ENCODE data around the gene NFKB1. TPM values are rescaled to one million over a fixed set of nuclear protein-coding genes. Genes with fewer than 3 reads are reported as not detected.
A peak's percentile ranks its signal among the peaks of the same experiment; 100 is the strongest.

The NFKB1 gene
- total RNA-seq, 5 donors from 2014 or later (not counting 1 experiment from before 2014, with no cell fraction given) = 83.0 to 185 (median 92.1) TPM

DNA sequence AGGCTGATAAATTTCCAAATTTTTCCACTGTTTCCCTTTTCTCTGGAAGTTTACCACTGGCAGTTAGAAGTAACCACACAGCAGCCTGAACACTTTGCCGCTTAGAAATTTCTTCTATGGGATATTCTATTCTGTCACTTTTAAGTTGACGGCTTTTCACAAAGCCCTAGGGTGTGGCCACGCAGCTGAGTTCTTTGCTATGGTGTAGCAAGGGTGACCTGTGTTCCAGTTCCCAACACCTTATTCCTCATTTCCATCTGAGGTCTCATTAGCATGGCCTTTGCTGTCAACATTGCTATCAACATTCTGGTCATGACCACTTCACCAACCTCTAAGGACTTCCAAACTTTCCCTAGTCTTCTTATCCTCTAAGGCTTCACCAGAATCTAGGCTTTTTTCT lies 45.4 kb upstream of the NFKB1 start:
- H3K9me3 ChIP-seq = no peaks in the 10 kb centered on the region
- POLR2A ChIA-PET = no interaction called here
- H3K4me3 ChIP-seq (ENCODE audit: control insufficient read depth in 1 of 2, extremely low read depth in 1 of 2, low read length in 1 of 2) = no peak overlapping the region
- no peak overlapping the region for H3K4me3 Mint-ChIP-seq
- H3K9me3 Mint-ChIP-seq = peaks cover 11 to 14% (median 14%) of the 10 kb centered on the region in 3 donors
- H3K27me3 Mint-ChIP-seq = no peaks in the 10 kb centered on the region
- no peaks in the 10 kb centered on the region for H3K4me1 ChIP-seq (ENCODE audit: control insufficient read depth in 1 of 2, extremely low read depth in 1 of 2, insufficient read depth in 2 of 2, low read length in 2 of 2)
- no peak overlapping the region for H3K27ac Mint-ChIP-seq
- CTCF ChIA-PET = no interaction called here
- DNase-seq (no peak), ATAC-seq (replicated peaks in 1 of 4) (no peak)
- H3K27ac ChIP-seq (ENCODE audit: low read length) = no peak overlapping the region
- H3K4me1 Mint-ChIP-seq = no peaks in the 10 kb centered on the region
- no peaks in the 10 kb centered on the region for H3K36me3 ChIP-seq (ENCODE audit: control insufficient read depth in 2 of 2, extremely low read depth in 1 of 2, insufficient read depth in 1 of 2, low read length in 1 of 2)
- H3K36me3 Mint-ChIP-seq = peaks cover 4% of the 10 kb centered on the region
- peaks cover 0 to 5% of the 10 kb centered on the region in 2 experiments for H3K27me3 ChIP-seq (replicated peaks in 1 of 2; ENCODE audit: control insufficient read depth in 2 of 2, extremely low read depth in 1 of 2, insufficient read depth in 2 of 2, low read length in 1 of 2)
- WGBS (ENCODE audit: insufficient coverage) = no CpG with 5 or more reads among the region's 3 CpGs

DNA sequence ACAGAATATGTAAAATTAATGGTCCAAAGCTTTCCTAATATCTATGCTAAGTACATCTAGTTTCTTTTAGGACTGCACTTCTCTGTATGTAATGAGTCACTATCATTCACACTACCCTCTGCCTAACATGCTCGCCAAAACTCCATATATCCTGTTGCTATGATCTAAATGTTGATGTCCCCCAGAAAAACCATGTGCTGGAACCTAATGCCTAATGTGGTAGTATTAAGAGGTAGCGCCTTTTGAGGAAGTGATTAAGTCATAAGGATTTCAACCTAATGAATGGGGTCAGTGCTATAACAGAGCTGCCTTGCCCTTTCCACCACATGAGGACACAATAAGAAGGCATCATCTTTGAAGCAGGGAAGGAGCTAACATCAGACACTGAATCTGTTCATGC lies 34.9 kb upstream of the NFKB1 start:
- H3K4me3 Mint-ChIP-seq = no peak overlapping the region
- H3K4me1 Mint-ChIP-seq = peaks cover 23 to 31% (median 29%) of the 10 kb centered on the region in 3 donors
- H3K27me3 ChIP-seq (replicated peaks in 1 of 2; ENCODE audit: control insufficient read depth in 2 of 2, extremely low read depth in 1 of 2, insufficient read depth in 2 of 2, low read length in 1 of 2) = no peaks in the 10 kb centered on the region
- H3K36me3 ChIP-seq (ENCODE audit: control insufficient read depth in 2 of 2, extremely low read depth in 1 of 2, insufficient read depth in 1 of 2, low read length in 1 of 2) = no peaks in the 10 kb centered on the region
- no peaks in the 10 kb centered on the region for H3K27me3 Mint-ChIP-seq
- peaks cover 2% of the 10 kb centered on the region for H3K9me3 ChIP-seq
- H3K9me3 Mint-ChIP-seq = peaks cover 8 to 10% (median 10%) of the 10 kb centered on the region in 3 donors
- ChIA-PET CTCF (interaction anchor here in 1 of 2 donors (0.6 kb wide), 1 partner anchor 110 kb away, joined by 4 read pairs; no protein-coding TSS in a partner anchor), POLR2A (no interaction called here)
- peaks cover under 1% of the 10 kb centered on the region for H3K36me3 Mint-ChIP-seq
- no peak for ATAC-seq (replicated peaks in 1 of 4)
- WGBS (ENCODE audit: insufficient coverage) = no CpG with 5 or more reads among the region's 2 CpGs
- peaks cover 0 to 31% of the 10 kb centered on the region in 2 experiments for H3K4me1 ChIP-seq (ENCODE audit: control insufficient read depth in 1 of 2, extremely low read depth in 1 of 2, insufficient read depth in 2 of 2, low read length in 2 of 2)
- no peak overlapping the region for H3K27ac ChIP-seq (ENCODE audit: low read length)
- DNase-seq = no peak
- no peak overlapping the region for H3K27ac Mint-ChIP-seq
- H3K4me3 ChIP-seq (ENCODE audit: control insufficient read depth in 1 of 2, extremely low read depth in 1 of 2, low read length in 1 of 2) = no peak overlapping the region

DNA sequence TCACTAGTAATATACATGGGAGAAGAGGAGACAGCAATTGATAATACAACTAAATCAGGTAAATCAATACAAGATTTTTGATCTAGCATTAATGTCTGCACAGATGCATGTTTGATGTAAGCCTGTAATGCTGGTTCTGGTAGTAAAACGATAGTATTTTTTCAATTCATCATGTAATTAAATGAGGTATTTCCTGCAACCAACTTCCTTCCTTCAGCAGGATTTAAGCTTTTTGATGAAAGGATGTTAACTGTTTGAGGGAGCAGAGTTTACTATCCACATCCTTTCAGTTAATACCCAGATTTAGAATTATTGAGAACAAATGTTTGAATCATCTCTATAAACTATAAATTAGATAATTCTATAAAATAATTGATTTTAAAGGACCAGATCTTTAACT lies 31.4 kb upstream of the NFKB1 start:
- ATAC-seq (replicated peaks in 1 of 4) (peak in 3 of 4 experiments; percentile 41 to 87 (median 50)), DNase-seq (peak in 1 of 35 experiments; percentile 13)
- Mint-ChIP-seq H3K36me3 (peaks cover 2% of the 10 kb centered on the region), H3K27ac (peak overlapping the region; percentile 29 to 45), H3K4me1 (peaks cover 25 to 32% (median 31%) of the 10 kb centered on the region in 3 donors), H3K4me3 (peak overlapping the region in 1 of 3 donors; percentile 60), H3K9me3 (peaks cover 0 to 3% (median 0%) of the 10 kb centered on the region in 3 donors), H3K27me3 (no peaks in the 10 kb centered on the region)
- Histone ChIP-seq H3K9me3 (no peaks in the 10 kb centered on the region), H3K27me3 (replicated peaks in 1 of 2; ENCODE audit: control insufficient read depth in 2 of 2, extremely low read depth in 1 of 2, insufficient read depth in 2 of 2, low read length in 1 of 2) (no peaks in the 10 kb centered on the region), H3K27ac (ENCODE audit: low read length) (no peak overlapping the region), H3K4me3 (ENCODE audit: control insufficient read depth in 1 of 2, extremely low read depth in 1 of 2, low read length in 1 of 2) (no peak overlapping the region), H3K36me3 (ENCODE audit: control insufficient read depth in 2 of 2, extremely low read depth in 1 of 2, insufficient read depth in 1 of 2, low read length in 1 of 2) (no peaks in the 10 kb centered on the region), H3K4me1 (ENCODE audit: control insufficient read depth in 1 of 2, extremely low read depth in 1 of 2, insufficient read depth in 2 of 2, low read length in 2 of 2) (peaks cover 0 to 26% of the 10 kb centered on the region in 2 experiments)
- ChIA-PET POLR2A (interaction anchor here in 1 of 2 donors (0.6 kb wide), 1 partner anchor 50 kb away, joined by 3 read pairs; no protein-coding TSS in a partner anchor), CTCF (interaction anchor here (0.5 to 1.8 kb wide), 3 partner anchors 30 to 41 kb away, joined by 3 to 5 read pairs (median 3); no protein-coding TSS in a partner anchor)
- WGBS (ENCODE audit: insufficient coverage) = no CpG with 5 or more reads among the region's 1 CpG

DNA sequence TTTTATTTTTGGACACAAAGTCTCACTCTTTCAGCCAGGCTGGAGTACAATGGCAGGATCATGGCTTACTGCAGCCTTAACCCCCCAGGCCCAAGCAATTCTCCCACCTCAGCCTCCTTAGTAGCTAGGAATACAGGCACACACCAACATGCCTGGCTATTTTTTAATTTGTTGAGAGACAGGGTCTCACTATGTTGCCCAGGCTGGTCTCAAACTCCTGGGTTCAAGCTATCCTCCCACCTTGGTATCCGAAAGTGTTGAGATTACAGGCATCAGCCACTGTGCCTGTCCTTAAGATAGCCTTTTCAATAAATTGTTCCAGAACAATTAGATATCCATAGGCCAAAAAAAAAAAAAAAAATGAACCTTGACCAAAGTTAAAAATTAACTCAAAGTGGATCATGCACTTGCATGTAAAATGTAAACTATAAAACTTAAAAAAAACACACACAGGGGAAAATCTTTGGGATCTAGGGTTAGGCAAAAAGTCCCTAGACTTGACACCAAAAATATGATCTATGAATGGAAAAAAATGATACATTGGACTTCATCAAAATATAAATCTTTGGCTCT lies 28.6 kb upstream of the NFKB1 start:
- Histone ChIP-seq H3K4me1 (ENCODE audit: control insufficient read depth in 1 of 2, extremely low read depth in 1 of 2, insufficient read depth in 2 of 2, low read length in 2 of 2) (peaks cover 0 to 14% of the 10 kb centered on the region in 2 experiments), H3K27ac (ENCODE audit: low read length) (no peak overlapping the region), H3K4me3 (ENCODE audit: control insufficient read depth in 1 of 2, extremely low read depth in 1 of 2, low read length in 1 of 2) (no peak overlapping the region), H3K36me3 (ENCODE audit: control insufficient read depth in 2 of 2, extremely low read depth in 1 of 2, insufficient read depth in 1 of 2, low read length in 1 of 2) (no peaks in the 10 kb centered on the region), H3K9me3 (no peaks in the 10 kb centered on the region), H3K27me3 (replicated peaks in 1 of 2; ENCODE audit: control insufficient read depth in 2 of 2, extremely low read depth in 1 of 2, insufficient read depth in 2 of 2, low read length in 1 of 2) (no peaks in the 10 kb centered on the region)
- POLR2A ChIA-PET = interaction anchor here in 1 of 2 donors (0.7 kb wide), 1 partner anchor 75 kb away, joined by 3 read pairs; no protein-coding TSS in a partner anchor
- DNase-seq (no peak), ATAC-seq (replicated peaks in 1 of 4) (no peak)
- no peak overlapping the region for H3K4me3 Mint-ChIP-seq
- no peak overlapping the region for H3K27ac Mint-ChIP-seq
- H3K9me3 Mint-ChIP-seq = peaks cover 6 to 14% (median 12%) of the 10 kb centered on the region in 3 donors
- WGBS (ENCODE audit: insufficient coverage) = 83% methylated on average over 1 of the region's 1 CpG
- H3K4me1 Mint-ChIP-seq = peaks cover 17 to 24% (median 19%) of the 10 kb centered on the region in 3 donors
- no peaks in the 10 kb centered on the region for H3K27me3 Mint-ChIP-seq
- CTCF ChIA-PET = interaction anchor here in 1 of 2 donors (1.5 kb wide), 1 partner anchor 9 kb away, joined by 3 read pairs; no protein-coding TSS in a partner anchor
- H3K36me3 Mint-ChIP-seq = peaks cover 13% of the 10 kb centered on the region

DNA sequence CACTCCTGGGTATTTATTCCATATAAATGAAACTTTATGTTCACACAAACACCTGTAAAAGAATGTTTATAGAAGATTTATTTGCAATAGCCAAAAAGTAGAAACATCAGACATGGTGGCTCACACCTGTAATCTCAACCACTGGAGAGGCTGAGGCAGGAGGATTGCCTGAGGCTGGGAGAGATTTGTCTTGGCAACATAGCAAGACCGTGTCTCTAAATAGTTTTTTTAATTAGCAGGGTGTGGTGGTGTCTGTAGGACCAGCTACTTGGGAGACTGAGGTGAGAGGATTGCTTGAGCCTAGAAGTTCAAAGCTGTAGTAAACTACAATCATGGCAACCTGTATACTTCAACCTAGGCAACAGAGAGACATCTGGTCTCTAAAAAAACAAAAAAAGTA lies 27.7 kb upstream of the NFKB1 start:
- Mint-ChIP-seq H3K36me3 (peaks cover 13% of the 10 kb centered on the region), H3K9me3 (peaks cover 6 to 15% (median 12%) of the 10 kb centered on the region in 3 donors), H3K4me3 (no peak overlapping the region), H3K27me3 (no peaks in the 10 kb centered on the region), H3K27ac (no peak overlapping the region), H3K4me1 (peaks cover 17 to 24% (median 19%) of the 10 kb centered on the region in 3 donors)
- no peak overlapping the region for H3K4me3 ChIP-seq (ENCODE audit: control insufficient read depth in 1 of 2, extremely low read depth in 1 of 2, low read length in 1 of 2)
- H3K9me3 ChIP-seq = no peaks in the 10 kb centered on the region
- no peaks in the 10 kb centered on the region for H3K36me3 ChIP-seq (ENCODE audit: control insufficient read depth in 2 of 2, extremely low read depth in 1 of 2, insufficient read depth in 1 of 2, low read length in 1 of 2)
- ChIA-PET CTCF (interaction anchor here in 1 of 2 donors (0.5 to 1.5 kb wide), 2 partner anchors 10 to 32 kb away, joined by 3 read pairs; no protein-coding TSS in a partner anchor), POLR2A (no interaction called here)
- no peak for DNase-seq
- peaks cover 0 to 14% of the 10 kb centered on the region in 2 experiments for H3K4me1 ChIP-seq (ENCODE audit: control insufficient read depth in 1 of 2, extremely low read depth in 1 of 2, insufficient read depth in 2 of 2, low read length in 2 of 2)
- 100% methylated on average over 1 of the region's 1 CpG for whole genome bisulfite sequencing (ENCODE audit: insufficient coverage)
- no peak overlapping the region for H3K27ac ChIP-seq (ENCODE audit: low read length)
- ATAC-seq (replicated peaks in 1 of 4) = no peak
- H3K27me3 ChIP-seq (replicated peaks in 1 of 2; ENCODE audit: control insufficient read depth in 2 of 2, extremely low read depth in 1 of 2, insufficient read depth in 2 of 2, low read length in 1 of 2) = no peaks in the 10 kb centered on the region

DNA sequence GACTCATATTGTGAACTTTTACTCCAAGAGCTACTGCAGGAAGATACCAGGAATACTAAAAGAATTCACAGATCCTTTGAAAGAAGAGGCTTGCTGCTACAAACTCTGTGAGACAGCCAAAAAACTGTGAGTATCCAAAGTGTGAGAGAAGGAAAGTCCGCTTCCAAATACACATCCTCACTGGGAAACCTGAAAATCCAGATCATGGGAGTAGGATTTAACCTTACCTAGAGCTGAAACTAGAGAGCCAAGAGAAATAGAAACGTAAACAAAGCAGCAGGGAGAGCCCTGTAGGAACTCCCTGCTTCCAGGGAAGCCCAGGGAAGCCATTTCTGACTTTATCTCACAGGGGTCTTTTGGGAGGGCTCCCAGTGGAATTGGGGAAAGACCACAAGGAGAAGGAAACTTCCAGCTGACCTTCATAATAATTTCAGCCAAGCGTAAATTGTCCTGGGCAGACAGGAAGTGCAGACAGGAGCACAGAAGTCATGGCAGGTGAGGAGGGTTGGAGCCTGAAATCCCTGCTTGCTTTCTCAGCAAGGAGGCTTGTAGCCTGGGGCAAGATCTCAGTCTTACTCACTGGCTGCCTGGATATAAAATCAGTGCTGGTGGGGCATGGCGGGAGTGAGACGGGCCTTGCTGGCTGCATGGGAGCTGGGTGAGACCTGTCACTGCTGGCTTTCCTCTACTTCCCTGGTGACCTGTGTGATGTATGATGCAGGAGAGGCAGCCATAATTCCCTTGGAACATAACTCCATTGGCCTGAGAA lies 26.2 kb upstream of the NFKB1 start:
- no peak overlapping the region for H3K4me3 ChIP-seq (ENCODE audit: control insufficient read depth in 1 of 2, extremely low read depth in 1 of 2, low read length in 1 of 2)
- DNase-seq (no peak), ATAC-seq (replicated peaks in 1 of 4) (no peak)
- ChIA-PET CTCF (interaction anchor here in 1 of 2 donors (0.6 kb wide), 1 partner anchor 8 kb away, joined by 3 read pairs; no protein-coding TSS in a partner anchor), POLR2A (no interaction called here)
- Mint-ChIP-seq H3K9me3 (peaks cover 9 to 25% (median 22%) of the 10 kb centered on the region in 3 donors), H3K27me3 (no peaks in the 10 kb centered on the region), H3K36me3 (peaks cover 18% of the 10 kb centered on the region), H3K4me3 (no peak overlapping the region), H3K27ac (no peak overlapping the region), H3K4me1 (peaks cover 11 to 17% (median 12%) of the 10 kb centered on the region in 3 donors)
- WGBS (ENCODE audit: insufficient coverage) = 70% methylated on average over 3 of the region's 5 CpGs
- H3K36me3 ChIP-seq (ENCODE audit: control insufficient read depth in 2 of 2, extremely low read depth in 1 of 2, insufficient read depth in 1 of 2, low read length in 1 of 2) = no peaks in the 10 kb centered on the region
- H3K4me1 ChIP-seq (ENCODE audit: control insufficient read depth in 1 of 2, extremely low read depth in 1 of 2, insufficient read depth in 2 of 2, low read length in 2 of 2) = peaks cover 0 to 6% of the 10 kb centered on the region in 2 experiments
- H3K27me3 ChIP-seq (replicated peaks in 1 of 2; ENCODE audit: control insufficient read depth in 2 of 2, extremely low read depth in 1 of 2, insufficient read depth in 2 of 2, low read length in 1 of 2) = no peaks in the 10 kb centered on the region
- H3K9me3 ChIP-seq = no peaks in the 10 kb centered on the region
- no peak overlapping the region for H3K27ac ChIP-seq (ENCODE audit: low read length)

Data from T-cell (primary cell).